ENCODE results near the gene RFFL. TPM values are rescaled to one million over a fixed set of nuclear protein-coding genes. Genes with fewer than 3 reads are reported as not detected.

The RFFL gene
- total and polyA plus RNA-seq, 2 donors (not counting 1 experiment from before 2014, with no cell fraction given) = 13.6 to 36.9 TPM

DNA sequence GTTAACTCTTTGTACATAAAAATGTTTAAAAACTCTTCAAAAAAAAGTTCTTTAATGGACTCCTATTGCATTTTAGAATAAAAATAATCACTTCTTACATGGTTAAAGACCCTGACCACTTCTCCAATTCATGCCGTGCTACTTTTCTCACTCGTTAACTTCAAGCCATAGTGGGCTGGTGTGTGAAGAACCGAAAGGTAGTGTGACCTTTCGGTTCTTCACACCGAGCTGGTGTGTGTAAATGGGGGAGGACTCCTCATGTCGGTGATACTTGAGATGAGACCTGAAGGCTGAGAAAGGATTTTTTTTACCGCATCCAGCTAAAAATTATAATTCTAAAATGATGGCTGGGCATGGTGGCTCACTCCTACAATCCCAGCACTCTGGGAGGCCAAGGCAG lies 22.1 kb downstream of the RFFL start:
- ChIA-PET CTCF (no interaction called here), POLR2A (no interaction called here)
- peaks cover 18 to 26% of the 10 kb centered on the region in 2 donors for H3K4me1 ChIP-seq (ENCODE audit: control insufficient read depth in 2 of 2, insufficient read depth in 2 of 2, low read length in 2 of 2)
- no peak overlapping the region for H3K27ac ChIP-seq (ENCODE audit: low read length in 2 of 2)
- H3K27ac Mint-ChIP-seq = peak overlapping the region; percentile 37
- intact Hi-C loops (cut with micrococcal nuclease) = no loop called here
- no peaks in the 10 kb centered on the region for H4K20me1 ChIP-seq (ENCODE audit: control insufficient read depth, insufficient read depth, low read length, poor library complexity, severe bottlenecking)
- peaks cover 19% of the 10 kb centered on the region for H3K4me1 Mint-ChIP-seq
- peaks cover 65% of the 10 kb centered on the region for H3K79me2 ChIP-seq (ENCODE audit: control insufficient read depth, insufficient read depth, low read length)
- no peaks in the 10 kb centered on the region for H3K9me3 Mint-ChIP-seq (ENCODE audit: insufficient read depth)
- H3K4me2 ChIP-seq (replicated peaks; ENCODE audit: low read depth, low read length, poor library complexity, severe bottlenecking) = no peak overlapping the region
- no peaks in the 10 kb centered on the region for H3K36me3 ChIP-seq (replicated peaks in 1 of 2; ENCODE audit: control extremely low read depth in 1 of 2, control insufficient read depth in 1 of 2, extremely low read depth in 1 of 2, insufficient read depth in 2 of 2, low read length in 1 of 2)
- WGBS (ENCODE audit: insufficient coverage) = no CpG with 5 or more reads among the region's 7 CpGs
- H3K4me3 ChIP-seq (ENCODE audit: control extremely low read depth in 1 of 5, extremely low read depth in 1 of 5, insufficient read depth in 1 of 5, low read depth in 2 of 5, low read length in 4 of 5) = no peak overlapping the region
- H3K4me3 Mint-ChIP-seq = no peak overlapping the region
- no peak for TF ChIP-seq EZH2 (IDR thresholded peaks at IDR 0.05; ENCODE audit: borderline replicate concordance, insufficient read depth, low read depth, low read length, poor library complexity, severe bottlenecking)
- TF ChIP-seq, protein P1, sequence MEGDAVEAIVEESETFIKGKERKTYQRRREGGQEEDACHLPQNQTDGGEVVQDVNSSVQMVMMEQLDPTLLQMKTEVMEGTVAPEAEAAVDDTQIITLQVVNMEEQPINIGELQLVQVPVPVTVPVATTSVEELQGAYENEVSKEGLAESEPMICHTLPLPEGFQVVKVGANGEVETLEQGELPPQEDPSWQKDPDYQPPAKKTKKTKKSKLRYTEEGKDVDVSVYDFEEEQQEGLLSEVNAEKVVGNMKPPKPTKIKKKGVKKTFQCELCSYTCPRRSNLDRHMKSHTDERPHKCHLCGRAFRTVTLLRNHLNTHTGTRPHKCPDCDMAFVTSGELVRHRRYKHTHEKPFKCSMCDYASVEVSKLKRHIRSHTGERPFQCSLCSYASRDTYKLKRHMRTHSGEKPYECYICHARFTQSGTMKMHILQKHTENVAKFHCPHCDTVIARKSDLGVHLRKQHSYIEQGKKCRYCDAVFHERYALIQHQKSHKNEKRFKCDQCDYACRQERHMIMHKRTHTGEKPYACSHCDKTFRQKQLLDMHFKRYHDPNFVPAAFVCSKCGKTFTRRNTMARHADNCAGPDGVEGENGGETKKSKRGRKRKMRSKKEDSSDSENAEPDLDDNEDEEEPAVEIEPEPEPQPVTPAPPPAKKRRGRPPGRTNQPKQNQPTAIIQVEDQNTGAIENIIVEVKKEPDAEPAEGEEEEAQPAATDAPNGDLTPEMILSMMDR (IDR thresholded peaks at IDR 0.05) = no peak
- H3K27me3 ChIP-seq (replicated peaks in 1 of 4; ENCODE audit: control extremely low read depth in 1 of 4, control insufficient read depth in 3 of 4, insufficient read depth in 4 of 4, low read length in 3 of 4) = no peaks in the 10 kb centered on the region
- H3K27me3 Mint-ChIP-seq = no peaks in the 10 kb centered on the region
- ATAC-seq (ENCODE audit: low read depth) (no peak), DNase-seq (no peak)
- no peaks in the 10 kb centered on the region for H3K9me3 ChIP-seq (ENCODE audit: control extremely low read depth in 1 of 3, control insufficient read depth in 2 of 3, insufficient read depth in 1 of 3, low read length in 2 of 3)
- no peak overlapping the region for H2AFZ ChIP-seq (ENCODE audit: insufficient read depth, low read depth, low read length, poor library complexity, severe bottlenecking)
- H3K9ac ChIP-seq (ENCODE audit: low read length) = no peak overlapping the region

DNA sequence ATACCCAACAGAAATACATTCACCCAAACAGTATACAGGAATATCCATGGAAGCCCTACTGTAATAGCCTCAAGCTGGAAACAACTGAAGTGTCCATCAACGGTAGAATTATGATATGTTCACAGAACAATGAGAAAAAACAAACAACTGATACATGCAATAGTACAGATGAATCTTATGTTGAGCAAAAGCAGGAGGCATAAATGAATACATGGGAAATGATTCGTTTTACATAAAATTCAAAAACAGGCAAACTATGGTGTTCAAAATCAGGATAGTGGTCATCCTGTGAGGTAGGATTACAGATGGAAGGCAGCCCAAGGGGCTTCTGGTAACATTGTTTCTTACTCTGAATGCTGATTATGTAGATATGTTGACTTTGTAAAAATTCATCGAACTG lies 25.1 kb downstream of the RFFL start:
- POLR2A ChIA-PET = no interaction called here
- Histone ChIP-seq H3K36me3 (replicated peaks in 1 of 2; ENCODE audit: control extremely low read depth in 1 of 2, control insufficient read depth in 1 of 2, extremely low read depth in 1 of 2, insufficient read depth in 2 of 2, low read length in 1 of 2) (no peaks in the 10 kb centered on the region), H3K4me2 (replicated peaks; ENCODE audit: low read depth, low read length, poor library complexity, severe bottlenecking) (no peak overlapping the region), H4K20me1 (ENCODE audit: control insufficient read depth, insufficient read depth, low read length, poor library complexity, severe bottlenecking) (no peaks in the 10 kb centered on the region), H3K79me2 (ENCODE audit: control insufficient read depth, insufficient read depth, low read length) (peaks cover 41% of the 10 kb centered on the region), H3K27ac (ENCODE audit: low read length in 2 of 2) (no peak overlapping the region), H3K27me3 (replicated peaks in 1 of 4; ENCODE audit: control extremely low read depth in 1 of 4, control insufficient read depth in 3 of 4, insufficient read depth in 4 of 4, low read length in 3 of 4) (no peaks in the 10 kb centered on the region), H3K9me3 (ENCODE audit: control extremely low read depth in 1 of 3, control insufficient read depth in 2 of 3, insufficient read depth in 1 of 3, low read length in 2 of 3) (no peaks in the 10 kb centered on the region), H3K4me1 (ENCODE audit: control insufficient read depth in 2 of 2, insufficient read depth in 2 of 2, low read length in 2 of 2) (no peaks in the 10 kb centered on the region), H3K4me3 (ENCODE audit: control extremely low read depth in 1 of 5, extremely low read depth in 1 of 5, insufficient read depth in 1 of 5, low read depth in 2 of 5, low read length in 4 of 5) (no peak overlapping the region), H2AFZ (ENCODE audit: insufficient read depth, low read depth, low read length, poor library complexity, severe bottlenecking) (no peak overlapping the region), H3K9ac (ENCODE audit: low read length) (no peak overlapping the region)
- H3K27ac Mint-ChIP-seq = no peak overlapping the region
- TF ChIP-seq, protein P1 (IDR thresholded peaks at IDR 0.05) = no peak
- TF ChIP-seq EZH2 (IDR thresholded peaks at IDR 0.05; ENCODE audit: borderline replicate concordance, insufficient read depth, low read depth, low read length, poor library complexity, severe bottlenecking) = no peak
- H3K9me3 Mint-ChIP-seq (ENCODE audit: insufficient read depth) = no peaks in the 10 kb centered on the region
- 83% methylated on average over 1 of the region's 3 CpGs for WGBS (ENCODE audit: insufficient coverage)
- H3K4me3 Mint-ChIP-seq = no peak overlapping the region
- ATAC-seq (ENCODE audit: low read depth) = no peak
- no peak for DNase-seq
- H3K4me1 Mint-ChIP-seq = no peaks in the 10 kb centered on the region
- no peaks in the 10 kb centered on the region for H3K27me3 Mint-ChIP-seq
- intact Hi-C loops (cut with micrococcal nuclease) = no loop called here
- CTCF ChIA-PET = no interaction called here

Data from B cell (primary cell).